Dendritic cell treated with granulocyte-macrophage colony-stimulating factor and Interleukin-4, amounts not matched to agents 40 ng/mL and 50 ng/mL, for 4 days (primary cell): ENCODE measurements around the gene NUP210.

Experiments used
- H3K27ac Mint-ChIP-seq: one replicate; pipeline ENCODE4 v1.8.0; 2022; ENCODE audit warnings: mild to moderate bottlenecking, mixed read lengths
- H3K27me3 Mint-ChIP-seq: one replicate; pipeline ENCODE4 v1.8.0; 2022; ENCODE audit warnings: mild to moderate bottlenecking, mixed read lengths
- H3K36me3 Mint-ChIP-seq: one replicate; pipeline ENCODE4 v1.8.0; 2022; ENCODE audit warnings: low read depth, mixed read lengths
- H3K4me1 Mint-ChIP-seq: one replicate; pipeline ENCODE4 v1.8.0; 2022; ENCODE audit warnings: low read depth, mixed read lengths
- H3K4me3 Mint-ChIP-seq: one replicate; pipeline ENCODE4 v1.8.0; 2022; ENCODE audit warnings: mild to moderate bottlenecking, moderate library complexity, mixed read lengths
- H3K9me3 Mint-ChIP-seq: one replicate; pipeline ENCODE4 v1.8.0; 2022; ENCODE audit warnings: mixed read lengths
- intact Hi-C: fragments of 100-400 bp; cut with micrococcal nuclease; formaldehyde crosslinking; loops from one replicate; pipeline ENCODE4 v1.15.0; 2022

Gene NUP210

DNA sequence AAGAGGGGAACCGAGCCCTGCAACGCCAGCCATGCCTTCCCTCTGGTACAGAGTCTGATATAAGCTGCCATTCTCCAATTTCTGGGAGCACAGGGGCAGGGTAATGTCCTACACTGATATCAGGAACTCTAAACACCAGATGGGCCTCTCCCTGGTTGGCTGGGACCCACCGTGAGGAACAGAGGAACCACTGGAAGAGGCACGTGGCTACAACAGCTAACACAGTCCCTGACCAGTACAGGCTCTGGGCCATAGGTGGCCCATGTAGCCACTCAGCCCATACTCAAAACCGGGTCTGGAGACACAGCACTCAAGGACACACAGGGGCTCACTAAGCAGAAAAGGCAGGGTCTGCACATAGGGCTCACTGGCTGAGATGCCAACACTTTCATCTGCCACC is 13.9 kb downstream of the NUP210 start:
- intact Hi-C loops: no loop called here
- Mint-ChIP-seq H3K9me3 (peaks cover 21% of the 10 kb centered on the region), H3K4me3 (no peak overlapping the region), H3K27ac (no peak overlapping the region), H3K36me3 (peaks cover 18% of the 10 kb centered on the region), H3K4me1 (peaks cover 41% of the 10 kb centered on the region), H3K27me3 (no peaks in the 10 kb centered on the region)

DNA sequence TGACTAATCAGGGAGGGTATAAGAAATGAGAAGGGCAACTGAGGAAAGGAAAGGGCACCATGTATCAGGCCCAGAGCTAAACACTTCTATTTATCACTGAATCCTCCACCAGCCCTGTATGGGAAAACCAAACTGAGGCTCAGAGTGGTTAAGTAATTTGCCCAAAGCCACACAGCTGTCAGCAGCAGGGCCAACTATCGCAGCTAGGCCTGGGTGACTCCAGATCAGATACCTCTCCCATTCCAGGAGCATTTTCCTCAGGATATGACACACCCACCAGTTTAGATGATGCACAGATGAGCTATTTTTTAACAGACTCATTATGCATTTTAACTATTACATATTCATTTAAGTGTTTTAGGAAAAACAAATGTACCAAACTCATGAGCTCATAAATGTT is 14.5 kb downstream of the NUP210 start:
- Mint-ChIP-seq H3K27ac (no peak overlapping the region), H3K4me3 (no peak overlapping the region), H3K36me3 (peaks cover 18% of the 10 kb centered on the region), H3K9me3 (peaks cover 21% of the 10 kb centered on the region), H3K4me1 (peaks cover 40% of the 10 kb centered on the region), H3K27me3 (no peaks in the 10 kb centered on the region)
- intact Hi-C loops: no loop called here

DNA sequence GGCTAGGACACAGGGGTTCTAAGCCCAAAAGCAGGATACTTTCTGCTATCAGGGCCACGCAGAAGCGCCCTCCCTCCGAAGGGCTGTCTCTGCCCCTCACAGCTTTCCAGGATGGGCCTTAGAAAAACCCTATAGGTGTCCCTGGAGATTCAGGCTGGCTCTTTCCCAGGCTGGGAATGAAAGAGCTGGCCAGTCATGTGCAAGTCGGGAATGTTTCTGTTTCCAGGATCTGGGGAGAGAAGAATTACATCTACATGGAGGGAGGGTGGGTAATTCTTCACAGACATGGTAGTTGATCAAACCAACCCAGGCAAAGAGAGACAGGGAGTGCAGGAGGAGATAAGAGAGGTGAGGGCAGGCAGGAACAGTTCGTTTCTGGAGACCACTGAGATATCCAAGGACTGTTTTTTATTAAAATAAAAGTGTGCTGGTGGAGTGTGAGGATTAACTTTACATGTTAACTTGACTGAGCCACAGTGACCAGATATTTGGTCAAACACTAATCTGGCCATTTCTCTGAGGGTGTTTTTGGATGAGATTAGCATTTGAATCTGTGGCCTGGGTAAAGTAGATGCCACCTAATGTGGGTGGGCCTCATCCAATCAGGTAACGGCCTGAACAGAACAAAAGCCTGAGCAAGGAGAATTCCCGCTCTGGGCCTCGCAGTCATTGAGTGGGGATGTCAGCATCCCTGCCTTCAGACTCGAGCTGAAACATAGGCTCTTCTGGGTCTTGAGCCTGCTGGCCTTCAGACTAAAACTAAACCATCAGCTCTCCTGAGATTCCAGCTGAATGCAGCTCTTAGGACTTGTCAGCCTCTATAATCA is 15.3 kb downstream of the NUP210 start:
- H3K4me1 Mint-ChIP-seq: peaks cover 40% of the 10 kb centered on the region
- H3K9me3 Mint-ChIP-seq: peaks cover 21% of the 10 kb centered on the region
- peaks cover 23% of the 10 kb centered on the region for H3K36me3 Mint-ChIP-seq
- no peaks in the 10 kb centered on the region for H3K27me3 Mint-ChIP-seq
- intact Hi-C loops: no loop called here
- no peak overlapping the region for H3K4me3 Mint-ChIP-seq
- peak overlapping the region; percentile 56 for H3K27ac Mint-ChIP-seq

DNA sequence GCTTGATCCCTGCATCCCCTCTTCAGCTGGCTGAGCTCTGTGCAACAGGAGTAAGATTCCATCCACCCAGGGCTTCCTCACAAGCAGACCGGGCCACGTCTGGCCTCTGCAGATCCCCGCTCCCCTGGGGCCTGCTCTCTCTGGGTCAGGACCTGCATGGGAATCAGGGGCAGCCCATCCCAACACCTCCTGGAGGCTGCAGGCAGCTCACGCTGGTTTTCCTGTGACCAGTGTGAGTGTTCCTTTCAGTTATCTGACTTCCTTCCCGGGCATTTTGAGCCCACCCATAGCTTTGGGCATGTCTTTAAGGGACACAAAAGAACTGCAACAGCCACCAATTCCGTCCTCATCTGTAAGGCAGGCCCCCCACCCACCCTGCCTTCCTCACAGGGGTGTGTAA is 16.3 kb downstream of the NUP210 start:
- H3K4me3 Mint-ChIP-seq: no peak overlapping the region
- peaks cover 40% of the 10 kb centered on the region for H3K4me1 Mint-ChIP-seq
- H3K9me3 Mint-ChIP-seq: peaks cover 17% of the 10 kb centered on the region
- peak overlapping the region; percentile 56 for H3K27ac Mint-ChIP-seq
- no peaks in the 10 kb centered on the region for H3K27me3 Mint-ChIP-seq
- H3K36me3 Mint-ChIP-seq: peaks cover 24% of the 10 kb centered on the region
- intact Hi-C loops: no loop called here

DNA sequence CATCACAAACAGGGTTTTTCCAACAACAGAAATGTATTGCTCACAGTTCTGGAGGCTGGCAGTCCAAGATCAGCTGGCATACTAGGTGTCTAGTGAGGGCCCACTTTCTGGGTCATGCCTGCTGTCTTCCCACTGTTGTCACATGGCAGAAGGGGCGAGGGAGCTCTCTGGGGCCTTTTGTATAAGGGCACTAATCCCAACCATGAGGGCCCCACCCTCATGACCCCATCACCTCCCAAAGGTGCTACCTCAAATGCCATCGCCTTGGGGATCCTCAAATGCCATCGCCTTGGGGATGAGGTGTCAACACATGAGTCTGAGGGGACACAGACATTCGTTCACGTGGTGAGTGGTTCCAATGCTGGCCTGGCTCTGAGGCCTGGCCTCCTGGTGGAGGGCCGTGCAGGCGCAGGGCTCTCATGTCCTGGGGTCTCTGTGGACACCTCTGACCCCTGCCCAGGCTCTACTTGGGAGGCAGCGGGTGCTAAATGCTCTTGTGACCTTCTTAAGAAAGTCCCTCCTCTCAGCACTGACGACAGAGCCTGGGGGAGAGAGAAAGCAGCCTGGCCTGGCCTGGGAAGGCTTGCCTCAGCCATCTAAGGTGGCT is 16.8 kb downstream of the NUP210 start:
- intact Hi-C loops: no loop called here
- Mint-ChIP-seq H3K27me3 (no peaks in the 10 kb centered on the region), H3K9me3 (peaks cover 11% of the 10 kb centered on the region), H3K4me1 (peaks cover 40% of the 10 kb centered on the region), H3K27ac (peak overlapping the region; percentile 56), H3K36me3 (peaks cover 24% of the 10 kb centered on the region), H3K4me3 (no peak overlapping the region)

DNA sequence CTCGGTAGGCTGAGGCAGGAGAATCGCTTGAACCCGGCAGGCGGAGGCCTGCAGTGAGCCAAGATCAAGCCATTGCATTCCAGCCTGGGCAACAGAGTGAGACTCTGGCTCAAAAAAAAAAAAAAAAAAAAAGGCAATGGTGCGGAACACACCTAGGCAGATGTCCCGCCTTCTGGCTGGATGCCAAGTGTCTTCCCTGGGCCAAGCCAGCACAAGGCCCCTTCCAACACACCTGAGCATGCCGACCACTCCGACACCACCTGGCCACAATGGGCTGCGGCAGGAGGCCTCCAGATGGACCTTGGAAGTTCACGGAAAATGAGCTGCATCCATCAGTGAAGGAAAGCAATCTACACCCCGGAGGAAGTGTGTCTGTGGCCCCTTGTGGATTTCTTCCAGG is 19.0 kb downstream of the NUP210 start:
- H3K9me3 Mint-ChIP-seq: no peaks in the 10 kb centered on the region
- H3K27ac Mint-ChIP-seq: no peak overlapping the region
- H3K36me3 Mint-ChIP-seq: peaks cover 33% of the 10 kb centered on the region
- intact Hi-C loops: no loop called here
- no peak overlapping the region for H3K4me3 Mint-ChIP-seq
- H3K27me3 Mint-ChIP-seq: no peaks in the 10 kb centered on the region
- peaks cover 23% of the 10 kb centered on the region for H3K4me1 Mint-ChIP-seq

DNA sequence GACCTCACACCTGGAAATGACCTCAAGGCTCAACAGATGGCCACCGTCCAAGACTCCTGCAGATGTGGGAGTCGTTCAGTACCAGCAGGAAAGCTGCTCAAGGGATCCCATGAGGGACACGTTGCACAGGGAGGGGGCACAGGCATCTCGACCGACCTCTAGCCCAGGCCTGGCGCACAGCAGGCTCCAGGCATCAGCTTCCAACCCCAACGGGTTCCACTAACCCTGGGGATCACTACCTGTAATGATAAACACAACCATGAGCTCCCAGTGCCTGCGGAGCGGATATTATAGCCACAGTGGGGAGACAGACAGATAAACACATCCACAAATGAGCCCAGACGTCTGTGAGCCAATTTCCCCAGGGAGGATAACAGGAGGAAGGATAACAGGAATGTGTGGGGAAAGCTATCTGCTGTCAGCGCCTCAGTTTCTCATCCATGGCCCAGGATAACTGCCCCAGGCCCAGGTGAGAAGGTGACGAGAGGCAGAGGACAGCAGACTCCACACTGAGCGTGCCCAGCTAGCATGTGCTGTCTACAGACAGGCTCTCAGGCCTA is 19.9 kb downstream of the NUP210 start:
- Mint-ChIP-seq H3K27ac (no peak overlapping the region), H3K4me3 (no peak overlapping the region), H3K36me3 (peaks cover 43% of the 10 kb centered on the region)

DNA sequence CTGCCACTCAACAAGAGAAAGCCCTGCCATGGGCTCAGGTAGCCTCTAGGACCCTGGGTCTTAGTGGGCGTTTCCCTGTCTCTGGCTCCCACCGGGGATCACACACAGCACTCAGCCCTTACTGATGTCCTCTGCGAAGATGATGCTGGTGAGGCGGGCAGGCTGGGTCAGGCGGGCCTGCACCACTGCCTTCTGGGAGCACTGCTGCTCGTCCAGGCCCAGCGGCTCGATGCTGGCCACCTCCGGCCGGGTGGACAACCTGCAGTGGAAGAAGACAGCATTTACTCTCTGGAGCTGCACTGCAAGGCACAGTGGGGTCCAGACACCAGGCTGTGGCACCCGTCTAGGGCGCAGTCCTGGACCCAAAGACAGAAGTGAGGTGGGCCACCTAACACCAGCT is 20.5 kb downstream of the NUP210 start:
- Mint-ChIP-seq H3K4me3 (no peak overlapping the region), H3K9me3 (no peaks in the 10 kb centered on the region), H3K36me3 (peaks cover 49% of the 10 kb centered on the region), H3K4me1 (peaks cover 16% of the 10 kb centered on the region), H3K27me3 (no peaks in the 10 kb centered on the region), H3K27ac (no peak overlapping the region)
- intact Hi-C loops: no loop called here

More for the DNA sequence above, 19.9 kb downstream of the NUP210 start:
- H3K9me3 Mint-ChIP-seq: no peaks in the 10 kb centered on the region
- no peaks in the 10 kb centered on the region for H3K27me3 Mint-ChIP-seq
- H3K4me1 Mint-ChIP-seq: peaks cover 21% of the 10 kb centered on the region
- intact Hi-C loops: no loop called here

DNA sequence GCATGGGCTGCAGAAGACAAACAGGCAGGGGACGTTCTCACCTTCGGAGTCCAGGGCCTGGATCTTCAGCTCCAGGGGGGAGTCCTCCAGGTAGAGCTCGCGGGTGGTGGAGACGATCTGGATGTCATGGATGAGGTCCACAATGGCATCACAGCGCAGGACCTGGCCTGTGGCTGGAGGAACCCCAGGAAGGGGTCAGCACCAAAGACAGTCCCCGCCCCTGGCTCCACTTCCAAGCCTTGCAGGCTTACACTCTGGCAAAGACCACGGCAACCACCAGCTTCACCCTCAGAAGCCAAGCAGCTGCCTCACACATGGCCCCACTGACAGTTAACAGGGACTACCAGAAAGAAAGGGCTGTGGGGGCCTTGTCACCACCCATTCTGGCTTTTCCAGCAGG is 22.8 kb downstream of the NUP210 start:
- Mint-ChIP-seq H3K4me3 (no peak overlapping the region), H3K27ac (no peak overlapping the region), H3K36me3 (peaks cover 72% of the 10 kb centered on the region)

DNA sequence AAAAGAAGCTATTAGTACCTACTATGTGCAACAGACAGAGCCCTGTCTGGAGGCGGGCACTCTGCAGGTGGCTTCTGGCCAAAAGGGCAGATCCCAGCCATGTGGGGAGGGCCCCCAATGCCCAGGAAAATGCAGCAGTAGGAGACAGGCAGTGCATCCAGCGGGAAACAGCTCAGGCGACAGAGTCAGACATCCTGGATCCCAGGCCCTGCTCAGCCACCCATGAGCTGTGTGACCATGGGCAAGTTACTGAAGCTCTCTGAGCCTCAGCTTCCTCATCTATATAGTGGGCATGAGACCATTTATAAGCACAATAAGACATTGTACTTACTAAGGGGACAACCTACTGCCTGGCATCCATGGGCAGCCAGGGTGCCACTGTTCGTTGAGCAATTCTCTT is 25.8 kb downstream of the NUP210 start:
- intact Hi-C loops: no loop called here
- peaks cover 92% of the 10 kb centered on the region for H3K36me3 Mint-ChIP-seq
- H3K4me3 Mint-ChIP-seq: no peak overlapping the region
- H3K4me1 Mint-ChIP-seq: no peaks in the 10 kb centered on the region
- H3K27ac Mint-ChIP-seq: peak overlapping the region; percentile 12
- no peaks in the 10 kb centered on the region for H3K27me3 Mint-ChIP-seq
- H3K9me3 Mint-ChIP-seq: no peaks in the 10 kb centered on the region

More for the DNA sequence above, 22.8 kb downstream of the NUP210 start:
- intact Hi-C loops: no loop called here
- Mint-ChIP-seq H3K27me3 (no peaks in the 10 kb centered on the region), H3K4me1 (peaks cover 2% of the 10 kb centered on the region), H3K9me3 (no peaks in the 10 kb centered on the region)

DNA sequence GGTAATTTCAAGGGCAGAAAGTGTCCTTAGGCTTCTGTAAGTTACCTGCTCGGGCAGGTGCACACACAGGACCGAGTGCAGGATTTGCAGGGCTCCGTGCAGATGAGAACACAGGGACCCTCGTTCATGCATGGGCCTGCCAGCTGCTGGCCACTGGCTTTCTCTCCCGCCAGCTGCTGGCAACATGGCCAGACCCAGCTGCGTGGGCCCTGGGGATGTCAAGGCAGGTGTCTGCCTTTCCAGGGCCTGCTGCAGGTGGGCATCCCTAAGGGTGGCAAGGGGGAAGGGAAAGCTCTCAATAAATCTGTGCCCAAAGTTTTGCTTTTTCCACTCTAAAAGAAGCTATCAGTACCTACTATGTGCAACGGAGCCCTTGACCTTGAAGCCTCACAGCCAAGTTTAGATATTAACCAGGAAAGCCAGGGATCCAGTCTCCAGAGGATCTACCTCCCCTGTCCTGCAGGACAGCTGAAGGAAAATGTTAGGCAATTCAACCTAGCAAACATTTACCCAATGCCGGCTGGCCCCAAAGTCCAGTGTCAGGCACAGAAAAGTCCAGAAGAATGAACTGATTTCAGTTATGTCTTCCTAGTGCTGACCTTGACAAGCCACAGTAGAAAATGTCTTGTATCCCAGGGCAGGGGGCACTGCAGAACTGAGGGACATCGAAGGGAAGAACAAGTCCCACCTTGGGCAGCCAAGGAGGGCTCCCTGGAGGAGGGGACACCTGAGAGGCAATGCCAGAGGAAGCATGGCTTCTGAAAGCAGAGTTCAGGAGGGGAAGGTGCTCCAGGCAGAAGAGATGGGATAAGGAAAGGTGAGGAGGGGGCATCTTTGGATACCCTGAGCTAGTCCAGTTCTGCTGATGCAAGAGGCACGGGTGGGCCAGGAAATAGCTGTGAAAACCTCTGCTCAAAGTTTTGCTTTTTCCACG is 26.4 kb downstream of the NUP210 start:
- H3K4me1 Mint-ChIP-seq: no peaks in the 10 kb centered on the region
- intact Hi-C loops: no loop called here
- H3K27ac Mint-ChIP-seq: peak overlapping the region; percentile 12
- peaks cover 96% of the 10 kb centered on the region for H3K36me3 Mint-ChIP-seq
- no peaks in the 10 kb centered on the region for H3K9me3 Mint-ChIP-seq
- H3K4me3 Mint-ChIP-seq: no peak overlapping the region
- H3K27me3 Mint-ChIP-seq: no peaks in the 10 kb centered on the region

DNA sequence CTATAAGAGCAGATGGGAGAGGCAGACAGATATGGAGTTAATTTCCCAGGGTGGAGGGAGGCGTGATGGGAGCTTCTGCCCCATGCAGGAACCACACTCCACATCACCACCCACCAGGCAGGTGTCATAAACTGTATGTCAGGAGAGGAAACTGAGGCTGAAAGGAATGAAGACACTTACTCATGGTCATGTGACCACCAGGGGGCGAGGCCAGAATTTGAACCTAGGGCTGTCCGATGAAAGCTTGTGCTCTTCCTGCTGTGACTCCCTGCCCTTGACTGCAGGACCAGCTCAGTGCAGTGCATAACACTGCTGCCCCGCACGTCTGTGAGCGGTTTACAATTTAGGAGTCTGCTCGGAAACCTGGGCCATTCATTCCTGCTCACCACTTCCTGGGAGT is 28.8 kb downstream of the NUP210 start:
- Mint-ChIP-seq H3K36me3 (peaks cover 100% of the 10 kb centered on the region), H3K9me3 (no peaks in the 10 kb centered on the region), H3K4me1 (peaks cover 11% of the 10 kb centered on the region), H3K27ac (no peak overlapping the region), H3K4me3 (no peak overlapping the region), H3K27me3 (no peaks in the 10 kb centered on the region)
- intact Hi-C loops: no loop called here

DNA sequence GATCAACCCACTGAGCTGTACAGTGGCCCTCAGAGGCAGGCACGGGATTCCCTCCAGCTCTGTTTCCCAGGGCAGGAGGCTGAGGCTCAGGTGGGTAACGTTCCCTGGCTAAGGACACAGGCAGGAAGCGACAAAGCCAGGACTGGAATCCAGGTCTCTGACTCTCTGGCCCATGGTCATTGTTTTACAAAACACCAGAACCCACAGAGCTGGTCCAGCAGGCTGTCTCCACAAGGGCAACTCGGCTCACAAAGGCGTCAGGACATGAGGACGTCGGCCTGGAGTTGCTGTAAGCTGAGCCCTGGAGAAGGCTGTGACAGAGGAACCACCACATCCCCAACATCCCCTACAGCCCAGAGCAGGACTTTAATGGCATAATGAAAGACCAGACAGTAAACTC is 30.7 kb downstream of the NUP210 start:
- intact Hi-C loops: no loop called here
- no peaks in the 10 kb centered on the region for H3K27me3 Mint-ChIP-seq

DNA sequence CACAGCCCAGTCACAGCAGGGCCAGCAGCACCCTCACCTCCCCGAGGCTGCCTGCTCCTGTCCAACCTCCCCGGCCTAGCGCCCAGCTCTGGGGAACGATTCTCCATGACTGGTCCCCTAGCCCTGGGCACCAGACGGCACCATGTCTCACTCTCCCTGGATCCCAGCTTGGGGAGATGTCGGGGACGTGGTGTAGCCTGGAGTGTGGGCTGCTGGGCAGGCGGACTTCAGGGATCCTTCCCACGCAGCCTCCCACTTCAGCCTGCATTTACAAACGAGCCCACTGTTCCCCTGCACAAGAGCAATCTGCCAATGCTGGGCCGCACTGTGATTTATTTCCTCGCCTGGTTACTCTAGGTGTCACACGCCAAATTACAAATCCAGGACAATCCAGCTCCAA is 31.3 kb downstream of the NUP210 start:
- Mint-ChIP-seq H3K27ac (no peak overlapping the region), H3K9me3 (no peaks in the 10 kb centered on the region), H3K27me3 (no peaks in the 10 kb centered on the region), H3K36me3 (peaks cover 100% of the 10 kb centered on the region), H3K4me3 (no peak overlapping the region), H3K4me1 (peaks cover 17% of the 10 kb centered on the region)
- intact Hi-C loops: no loop called here

More for the DNA sequence above, 30.7 kb downstream of the NUP210 start:
- Mint-ChIP-seq H3K36me3 (peaks cover 100% of the 10 kb centered on the region), H3K9me3 (no peaks in the 10 kb centered on the region), H3K27ac (no peak overlapping the region), H3K4me3 (no peak overlapping the region), H3K4me1 (peaks cover 17% of the 10 kb centered on the region)
